Duodenal mucosa (tissue), 2 donors: ENCODE results near the gene HIPK2.
"Not testable (repeated sequence)": the region's sequence is repeated elsewhere in the genome, so short reads cannot be mapped to it uniquely, and the experiment has no call there.

Experiments used
- H3K27ac ChIP-seq: one replicate; pipeline ENCODE4 v1.7.0; 2013; ENCODE audit warnings: low read depth, low read length
- H3K27me3 ChIP-seq, 2 donors: one replicate each; pipeline ENCODE4 v1.7.0; 2013; ENCODE audit warnings: low read length in 2 of 2, control low read depth in 1 of 2; ENCODE audit not compliant: insufficient read depth in 2 of 2, control insufficient read depth in 1 of 2
- H3K36me3 ChIP-seq, 2 donors: one replicate each; pipeline ENCODE4 v1.7.0; 2013; ENCODE audit warnings: low read length in 2 of 2, control low read depth in 1 of 2; ENCODE audit not compliant: insufficient read depth in 2 of 2, control insufficient read depth in 1 of 2
- H3K4me1 ChIP-seq, 2 donors: one replicate each; pipeline ENCODE4 v1.7.0; 2013; ENCODE audit warnings: low read length in 2 of 2, control low read depth in 1 of 2; ENCODE audit not compliant: insufficient read depth in 2 of 2, control insufficient read depth in 1 of 2
- H3K4me3 ChIP-seq, 2 donors: one replicate each; pipeline ENCODE4 v1.7.0; 2013; ENCODE audit warnings: low read length in 2 of 2, low read depth in 1 of 2
- H3K9ac ChIP-seq, 2 donors: one replicate each; pipeline ENCODE4 v1.7.0; 2013; ENCODE audit warnings: low read length in 2 of 2, low read depth in 1 of 2
- H3K9me3 ChIP-seq, 2 donors: one replicate each; pipeline ENCODE4 v1.7.0; 2013; ENCODE audit warnings: low read length in 2 of 2, control low read depth in 1 of 2; ENCODE audit not compliant: control insufficient read depth in 1 of 2

HIPK2 gene

DNA sequence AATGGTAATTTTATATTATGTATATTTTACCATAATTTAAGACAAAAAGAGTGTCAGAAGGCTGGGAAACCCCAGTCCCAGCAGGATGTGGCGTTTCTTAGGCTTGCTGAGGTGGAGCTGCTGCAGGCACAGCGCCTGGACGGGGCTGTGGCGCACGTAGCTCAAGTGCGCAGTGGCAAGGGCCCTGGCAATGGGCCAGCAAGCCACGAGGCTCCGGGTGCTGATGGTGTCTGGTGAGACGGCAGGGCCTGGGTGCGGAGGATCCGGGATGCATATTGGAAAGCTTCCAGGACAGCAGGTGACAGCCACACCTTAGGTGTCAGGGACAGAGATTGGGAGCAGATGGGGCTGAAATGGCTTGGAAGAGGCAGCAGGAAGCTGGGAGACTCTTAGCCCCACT lies 217.1 kb downstream of the HIPK2 start:
- H3K27ac ChIP-seq, result no peak overlapping the region
- H3K9me3 ChIP-seq, result no peaks in the 10 kb centered on the region
- H3K4me3 ChIP-seq, result no peak overlapping the region
- H3K36me3 ChIP-seq, result no peaks in the 10 kb centered on the region
- peaks cover 2 to 11% of the 10 kb centered on the region in 2 donors for H3K4me1 ChIP-seq
- H3K27me3 ChIP-seq, result no peaks in the 10 kb centered on the region
- H3K9ac ChIP-seq, result no peak overlapping the region

GRCh38 chr7:139560199-139560598 lies 217.6 kb downstream of the HIPK2 start:
- no peaks in the 10 kb centered on the region for H3K27me3 ChIP-seq
- H3K9ac ChIP-seq, result no peak overlapping the region
- H3K36me3 ChIP-seq, result no peaks in the 10 kb centered on the region
- no peak overlapping the region for H3K4me3 ChIP-seq
- no peak overlapping the region for H3K27ac ChIP-seq
- H3K9me3 ChIP-seq, result no peaks in the 10 kb centered on the region
- peaks cover 2 to 11% of the 10 kb centered on the region in 2 donors for H3K4me1 ChIP-seq

DNA sequence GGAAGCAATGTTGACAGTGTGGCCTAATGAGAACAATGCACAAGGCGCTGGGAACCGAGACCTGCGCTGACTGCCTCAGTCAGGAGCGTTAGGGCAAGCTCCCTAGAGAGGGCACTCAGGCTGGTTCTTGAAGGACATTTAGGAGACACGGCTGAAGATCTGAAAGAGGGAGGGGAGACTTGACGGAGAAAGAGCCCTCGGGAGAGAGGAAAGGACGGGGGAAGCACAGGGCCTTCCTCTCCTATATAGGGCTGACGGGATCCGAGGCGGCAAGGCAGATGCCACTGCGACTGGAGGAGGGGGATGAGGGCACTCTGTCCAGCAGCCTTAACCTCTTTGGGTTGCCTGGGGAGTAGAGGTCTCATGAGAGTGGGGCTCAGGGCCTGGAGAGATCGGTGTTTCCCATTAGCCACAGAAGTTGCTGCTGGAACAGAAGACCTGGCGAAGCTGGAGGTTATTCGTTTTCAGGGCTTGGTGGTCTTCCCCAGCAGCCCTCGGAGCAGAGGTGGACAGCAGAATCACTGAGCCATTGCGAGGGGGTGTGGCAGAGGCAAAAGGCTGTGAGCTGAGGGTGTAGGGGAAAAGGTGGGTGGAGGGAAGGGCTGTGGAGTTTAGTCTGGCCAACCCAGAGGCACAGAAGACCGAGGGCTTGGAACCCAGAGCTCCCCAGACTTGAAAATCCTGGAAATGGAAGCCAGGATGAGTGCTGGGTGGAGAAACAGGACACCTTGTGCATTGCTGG lies 218.3 kb downstream of the HIPK2 start:
- H3K9ac ChIP-seq, result no peak overlapping the region
- no peak overlapping the region for H3K4me3 ChIP-seq
- H3K4me1 ChIP-seq, result peaks cover 2 to 11% of the 10 kb centered on the region in 2 donors
- no peak overlapping the region for H3K27ac ChIP-seq
- H3K9me3 ChIP-seq, result no peaks in the 10 kb centered on the region
- H3K27me3 ChIP-seq, result no peaks in the 10 kb centered on the region
- H3K36me3 ChIP-seq, result no peaks in the 10 kb centered on the region

GRCh38 chr7:139557857-139558581 lies 219.8 kb downstream of the HIPK2 start:
- peak overlapping the region; percentile 32 to 41 for H3K4me3 ChIP-seq
- no peaks in the 10 kb centered on the region for H3K9me3 ChIP-seq
- H3K27ac ChIP-seq, result no peak overlapping the region
- H3K27me3 ChIP-seq, result no peaks in the 10 kb centered on the region
- no peaks in the 10 kb centered on the region for H3K36me3 ChIP-seq
- H3K9ac ChIP-seq, result no peak overlapping the region
- H3K4me1 ChIP-seq, result peaks cover 2 to 11% of the 10 kb centered on the region in 2 donors

DNA sequence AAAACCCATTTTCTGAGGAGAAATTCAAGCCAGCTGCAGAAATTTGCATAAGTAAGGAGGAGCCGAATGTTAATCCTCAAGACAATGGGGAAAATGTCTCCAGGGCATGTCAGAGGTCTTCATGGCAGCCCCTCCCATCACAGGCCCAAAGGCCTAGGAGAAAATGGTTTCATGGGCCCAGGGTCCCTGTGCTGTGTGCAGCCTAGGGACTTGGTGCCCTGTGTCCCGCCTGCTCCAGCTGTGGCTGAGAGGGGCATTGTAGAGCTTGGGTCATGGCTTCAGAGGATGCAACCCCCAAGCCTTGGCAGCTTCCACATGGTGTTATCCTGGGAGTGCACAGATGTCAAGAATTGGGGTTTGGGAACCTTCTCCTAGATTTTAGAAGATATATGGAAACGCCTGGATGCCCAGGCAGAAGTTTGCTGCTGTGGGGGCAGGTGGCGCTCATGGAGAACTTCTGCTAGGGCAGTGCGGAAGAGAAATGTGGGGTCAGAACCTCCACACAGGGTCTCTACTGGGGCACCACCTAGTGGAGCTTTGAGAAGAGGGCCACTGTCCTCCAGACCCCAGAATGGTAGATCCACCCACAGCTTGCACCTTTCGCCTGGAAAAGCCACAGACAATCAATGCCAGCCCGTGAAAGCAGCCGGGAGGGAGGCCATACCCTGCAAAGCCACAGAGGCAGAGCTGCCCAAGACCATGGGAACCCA lies 223.7 kb downstream of the HIPK2 start:
- H3K4me3 ChIP-seq, H3K27ac ChIP-seq, H3K9me3 ChIP-seq, H3K36me3 ChIP-seq, H3K9ac ChIP-seq, H3K27me3 ChIP-seq: not testable (repeated sequence)
- H3K4me1 ChIP-seq, result peaks cover 0 to 10% of the 10 kb centered on the region in 2 donors

DNA sequence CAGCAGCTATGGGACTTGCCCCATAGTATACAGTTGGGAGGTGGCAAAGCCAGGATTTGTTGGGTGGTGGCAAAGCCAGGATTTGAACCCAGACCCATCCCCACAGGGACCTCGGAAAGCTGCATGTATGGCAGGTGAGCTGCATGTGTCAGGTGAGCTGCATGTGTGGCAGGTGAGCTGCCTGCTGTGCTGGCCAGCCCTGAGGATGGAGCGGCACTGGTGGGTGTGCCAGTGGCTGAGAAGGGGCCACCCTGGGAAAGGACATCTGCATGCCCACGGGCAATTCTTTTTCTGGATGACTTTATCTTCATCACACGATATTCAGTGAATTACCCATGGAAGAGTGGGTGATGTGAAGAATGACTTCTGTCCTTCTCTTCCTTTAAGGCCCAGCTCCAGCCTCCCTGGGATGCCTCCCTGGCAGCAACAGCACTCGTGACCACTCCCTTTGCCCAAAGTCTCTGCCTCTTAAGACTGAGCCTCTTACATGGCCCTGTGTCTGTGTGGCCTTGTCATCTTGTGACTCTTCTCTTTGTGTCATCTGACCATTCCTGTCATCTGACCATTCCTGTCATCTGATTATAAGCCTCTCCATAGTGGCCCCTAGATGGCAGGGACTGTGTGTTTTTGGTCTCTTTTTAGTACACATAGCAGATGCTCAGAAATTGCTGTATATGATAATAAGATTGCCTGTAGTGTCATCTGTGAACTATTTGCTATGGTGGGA lies 229.3 kb downstream of the HIPK2 start:
- Histone ChIP-seq H3K4me1 (no peaks in the 10 kb centered on the region), H3K27me3 (no peaks in the 10 kb centered on the region), H3K9ac (no peak overlapping the region), H3K4me3 (no peak overlapping the region), H3K9me3 (no peaks in the 10 kb centered on the region), H3K27ac (no peak overlapping the region), H3K36me3 (no peaks in the 10 kb centered on the region)

GRCh38 chr7:139544645-139545044 lies 233.2 kb downstream of the HIPK2 start:
- H3K9me3 ChIP-seq, result no peaks in the 10 kb centered on the region
- no peaks in the 10 kb centered on the region for H3K36me3 ChIP-seq
- H3K9ac ChIP-seq, result no peak overlapping the region
- no peak overlapping the region for H3K4me3 ChIP-seq
- no peak overlapping the region for H3K27ac ChIP-seq
- peaks cover 0 to 6% of the 10 kb centered on the region in 2 donors for H3K4me1 ChIP-seq
- no peaks in the 10 kb centered on the region for H3K27me3 ChIP-seq

DNA sequence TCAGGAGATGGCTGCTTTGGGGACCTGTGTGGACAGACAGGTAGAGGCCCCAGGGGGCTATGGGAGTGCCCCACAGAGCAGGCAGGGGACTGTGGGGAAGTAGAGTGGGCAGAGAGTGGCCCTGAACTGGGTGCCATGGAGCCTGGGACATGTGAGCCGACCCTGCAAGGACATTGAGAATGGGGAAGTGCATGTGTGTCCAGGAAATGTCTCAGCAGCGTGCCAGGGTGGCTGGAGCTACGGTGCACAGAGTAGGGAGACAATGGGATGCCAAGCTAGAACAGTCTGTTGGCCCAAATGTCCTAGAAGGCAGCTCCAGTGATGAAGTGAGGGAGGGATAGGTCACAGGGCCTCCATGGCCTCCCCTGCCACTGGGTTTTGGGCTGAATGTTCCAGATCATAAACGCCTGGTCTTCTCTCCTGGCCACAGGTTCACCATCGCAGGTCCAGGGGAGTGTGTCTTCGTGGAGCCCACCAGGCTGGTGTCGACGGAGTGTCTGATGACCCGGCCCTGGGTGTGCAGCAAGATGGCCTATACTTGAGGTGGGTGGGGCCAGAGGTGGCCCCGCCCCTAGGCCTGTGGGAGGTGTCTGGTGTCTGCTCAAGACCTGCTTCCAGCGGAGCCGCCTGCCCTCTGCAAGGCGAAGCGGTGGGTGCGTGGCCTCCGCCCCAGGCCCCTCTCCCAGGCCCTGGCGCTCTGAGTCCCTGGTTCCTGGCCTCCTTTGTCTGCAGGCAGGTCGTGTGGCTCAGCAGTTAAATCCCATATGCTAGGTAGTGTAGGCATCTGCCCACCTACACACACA lies 233.8 kb downstream of the HIPK2 start:
- Histone ChIP-seq H3K9me3 (no peaks in the 10 kb centered on the region), H3K27me3 (no peaks in the 10 kb centered on the region), H3K4me1 (peaks cover 0 to 6% of the 10 kb centered on the region in 2 donors), H3K9ac (no peak overlapping the region), H3K36me3 (no peaks in the 10 kb centered on the region), H3K4me3 (no peak overlapping the region), H3K27ac (no peak overlapping the region)

GRCh38 chr7:139542308-139543151 lies 235.3 kb downstream of the HIPK2 start:
- H3K9me3 ChIP-seq, result no peaks in the 10 kb centered on the region
- H3K4me3 ChIP-seq, result no peak overlapping the region
- H3K36me3 ChIP-seq, result no peaks in the 10 kb centered on the region
- H3K27me3 ChIP-seq, result no peaks in the 10 kb centered on the region
- no peak overlapping the region for H3K9ac ChIP-seq
- H3K27ac ChIP-seq, result no peak overlapping the region
- peaks cover 0 to 6% of the 10 kb centered on the region in 2 donors for H3K4me1 ChIP-seq
